HG03108 (cell line): Measurements from ENCODE around the gene OTOL1.

Source experiments
- ATAC-seq: cut with Tn5 transposase; IDR thresholded peaks from one replicate; pipeline ENCODE4 v1.9.1; 2021; ENCODE audit warnings: moderate library complexity; ENCODE audit not compliant: unreplicated experiment

OTOL1 gene

DNA sequence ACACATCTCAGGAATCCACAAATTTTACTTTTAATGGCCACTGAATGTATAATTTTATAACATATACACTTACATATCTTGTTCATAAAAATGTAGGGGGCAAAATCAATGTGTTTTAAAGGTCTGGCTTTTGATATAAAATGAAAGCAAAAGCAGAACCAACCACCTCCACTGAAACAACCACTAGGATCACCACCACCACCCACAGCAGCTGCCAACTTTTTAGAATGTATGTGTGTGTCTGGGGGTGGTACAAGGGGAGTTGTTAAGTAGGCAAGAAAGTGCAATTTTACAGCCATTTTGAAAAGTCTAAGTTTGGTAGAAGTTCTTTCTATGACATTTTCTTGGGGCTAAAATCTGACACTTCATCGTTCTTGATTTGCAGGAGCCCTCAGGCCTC is 44.0 kb downstream of the OTOL1 start:
- ATAC-seq, result no peak

DNA sequence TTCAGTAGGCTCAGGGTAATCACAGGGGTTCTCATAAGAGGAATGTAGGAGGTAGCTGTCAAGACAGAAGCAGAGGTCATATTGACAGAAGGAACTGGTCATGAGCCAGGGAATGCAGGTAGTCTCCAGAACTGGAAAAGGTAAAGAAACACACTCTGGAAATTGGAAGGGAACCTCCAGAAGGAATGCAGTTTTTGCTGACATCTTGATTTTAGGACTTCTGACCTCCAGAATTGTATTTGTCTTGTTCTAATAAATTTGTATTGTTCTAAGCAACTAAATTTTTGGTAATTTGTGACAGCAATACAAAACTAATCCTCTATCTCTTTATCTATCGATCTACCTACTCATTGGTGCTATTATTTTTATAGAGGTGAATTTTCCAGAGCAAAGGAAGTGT is 49.2 kb downstream of the OTOL1 start:
- no peak for ATAC-seq

DNA sequence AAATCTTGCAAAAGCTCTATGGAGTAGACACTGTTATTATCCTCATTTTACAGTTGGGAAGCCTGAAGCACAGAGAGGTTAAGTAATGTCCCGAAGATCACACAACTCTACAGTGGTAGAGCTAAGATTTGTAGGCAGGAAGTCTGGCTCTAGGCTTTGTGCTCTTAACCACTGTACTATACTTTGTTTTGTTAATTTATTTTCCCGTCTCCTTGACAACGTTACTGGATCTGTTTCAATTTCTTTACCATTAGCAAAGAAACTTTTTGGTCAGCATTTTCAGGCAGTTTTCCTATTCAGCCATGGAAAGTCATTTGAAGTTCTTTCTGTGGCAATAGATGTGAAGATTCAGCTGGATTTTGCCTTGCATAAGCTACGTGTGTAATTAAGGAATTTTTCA is 51.7 kb downstream of the OTOL1 start:
- no peak for ATAC-seq

DNA sequence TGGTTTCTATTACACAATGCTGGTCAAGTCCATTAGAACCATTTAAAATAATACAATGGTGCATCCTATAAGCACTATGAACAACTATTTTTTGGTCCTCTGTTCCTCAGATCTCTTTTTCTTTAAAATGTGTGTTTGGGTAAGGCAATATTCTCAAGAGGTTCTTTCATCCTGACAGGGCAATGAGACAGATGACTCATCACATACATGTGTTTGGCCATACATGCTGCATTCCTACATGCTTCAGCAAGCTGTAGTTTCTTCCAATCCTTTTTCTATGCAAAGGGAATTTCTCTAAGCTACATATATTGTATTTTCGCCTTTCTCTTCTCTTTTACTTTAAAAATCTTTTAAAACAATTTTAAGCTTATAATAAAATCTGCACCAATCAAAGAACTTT is 52.7 kb downstream of the OTOL1 start:
- no peak for ATAC-seq

DNA sequence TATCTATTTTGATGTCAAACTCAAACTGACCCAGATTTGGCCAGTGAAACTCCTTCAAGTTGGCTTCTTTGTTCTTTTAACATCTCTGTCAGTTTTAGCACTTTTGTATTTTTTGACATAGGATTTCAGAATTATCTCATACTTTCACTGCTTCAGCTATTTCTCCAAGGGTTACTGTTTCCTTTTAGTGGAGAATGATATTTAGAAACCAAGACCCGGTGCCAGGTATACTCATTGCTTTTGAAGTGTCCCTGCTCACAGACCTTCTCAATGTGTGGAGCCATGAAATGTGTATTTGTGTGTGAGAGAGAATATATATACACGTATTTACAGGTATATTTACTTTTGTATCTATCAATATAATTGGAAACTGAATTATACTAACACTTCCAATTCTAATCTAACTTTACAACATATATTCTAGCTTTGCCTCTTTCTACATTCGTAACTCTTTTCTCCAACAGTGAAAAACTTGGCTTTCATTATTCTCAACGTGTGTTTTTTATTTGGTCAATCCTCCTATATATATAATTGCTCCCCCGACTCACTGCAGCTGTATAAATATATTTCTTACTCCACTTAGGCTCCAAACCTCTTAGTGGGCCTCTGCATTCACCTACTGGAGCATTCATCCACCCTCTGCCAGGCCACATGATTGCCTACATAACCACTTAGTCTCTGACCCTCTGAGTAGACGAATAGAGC is 54.0 kb downstream of the OTOL1 start:
- no peak for ATAC-seq

DNA sequence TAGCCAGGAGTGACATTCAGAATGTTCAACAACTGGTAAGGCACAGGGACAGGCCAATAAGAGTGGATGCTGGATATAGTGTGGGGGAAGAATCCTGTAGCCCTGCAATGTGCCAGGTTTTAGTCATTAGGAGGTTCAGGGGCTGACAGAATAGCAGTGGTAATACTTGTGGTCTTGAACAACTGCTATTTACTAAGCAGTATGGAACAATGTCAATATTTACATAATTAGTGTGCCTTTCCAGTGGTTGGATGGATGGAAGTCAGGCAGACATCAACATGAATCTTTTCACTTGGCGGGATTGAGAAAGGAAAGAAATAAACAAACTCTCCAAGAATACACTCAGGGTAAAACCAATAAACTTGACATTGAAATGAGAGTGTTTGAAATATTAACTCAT is 55.1 kb downstream of the OTOL1 start:
- no peak for ATAC-seq

DNA sequence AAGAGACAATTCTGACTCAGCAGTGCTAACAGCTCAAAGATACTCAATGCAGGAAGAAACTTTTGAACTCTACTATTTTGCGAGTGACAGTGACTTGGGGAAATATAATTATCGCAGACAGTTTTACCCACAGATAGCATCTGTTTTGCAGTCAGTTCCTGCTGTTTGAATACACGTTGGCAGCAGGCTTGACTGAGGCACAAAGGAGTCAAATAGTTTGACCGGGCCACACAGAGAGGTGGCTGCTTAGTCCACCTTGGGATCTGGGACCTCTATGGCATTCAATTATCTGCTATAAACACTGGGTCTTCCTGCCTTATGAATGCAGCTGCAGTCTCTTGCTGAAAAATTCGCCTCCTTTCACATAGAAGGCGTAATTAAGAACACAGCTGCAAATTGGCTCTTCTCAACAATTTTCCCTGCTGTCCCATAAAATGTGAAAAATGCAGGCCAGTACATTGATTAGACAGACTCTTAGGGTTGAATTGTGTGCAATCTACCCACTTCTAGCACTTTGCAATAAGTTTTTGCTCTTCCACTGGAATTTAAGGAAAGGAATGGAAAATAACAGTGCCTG is 56.5 kb downstream of the OTOL1 start:
- no peak for ATAC-seq
